Ovary (tissue), 10 donors: ENCODE data around the gene C11orf97. TPM values are rescaled to one million over a fixed set of nuclear protein-coding genes. Genes with fewer than 3 reads are reported as not detected.

Experiments
- DNase-seq, 5 donors: peaks; one replicate each; pipeline ENCODE4 v3.0.0-alpha.2; 2019 to 2020
- H3K27ac ChIP-seq, 2 donors: fragments of 200-600 bp; one replicate each; pipeline versions ENCODE4 v1.5.1 to v1.8.0; 2019 to 2022
- H3K27me3 ChIP-seq: fragments of 200-600 bp; one replicate; pipeline ENCODE4 v1.8.0; 2022
- H3K36me3 ChIP-seq: fragments of 200-600 bp; sonication (generic); one replicate; pipeline ENCODE4 v1.5.1; 2019
- H3K4me1 ChIP-seq: one replicate; pipeline ENCODE4 v1.8.1; 2013; ENCODE audit warnings: mild to moderate bottlenecking, moderate library complexity; ENCODE audit not compliant: insufficient read depth
- H3K4me3 ChIP-seq: fragments of 200-600 bp; sonication (generic); one replicate; pipeline ENCODE4 v1.5.1; 2017
- H3K9me3 ChIP-seq, 2 donors: fragments of 200-600 bp in 1 of 2; sonication (generic) in 1 of 2; one replicate each; pipeline versions ENCODE4 v1.5.1 to v1.8.1; 2013 to 2019; ENCODE audit warnings: mild to moderate bottlenecking in 1 of 2, moderate library complexity in 1 of 2
- EP300 ChIP-seq: sonication (generic); formaldehyde crosslinking; IDR thresholded peaks from one replicate; pipeline ENCODE4 v1.6.1; 2017; ENCODE audit warnings: antibody characterized with exemption
- POLR2A ChIP-seq: fragments of 450-650 bp; IDR thresholded peaks from one replicate; pipeline ENCODE4 v1.6.1; 2017; ENCODE audit warnings: antibody characterized with exemption, mild to moderate bottlenecking, moderate library complexity
- WGBS, 3 donors: extraction: QIAGEN DNeasy Blood & Tissue Kit in 1 of 3; methylation state at CpG; one replicate each; pipeline versions ENCODE4 v1.1.5 to v1.1.7; 2013 to 2017; 5-methylcytosine and 5-hydroxymethylcytosine counted together
- intact Hi-C, 4 donors: fragments of 100-400 bp; cut with DNase I; formaldehyde crosslinking; loops; one replicate each; pipeline versions ENCODE4 v1.11.0 to v1.15.1; 2022 to 2023
- long read RNA-seq, 3 donors: library from polyadenylated mRNA in 2 of 3; unstranded in 2 of 3; transcript quantifications; one replicate each; pipeline ENCODE4 v2.0.0 and lab custom pipeline, GENCODE V29; 2021 to 2026
- polyA plus RNA-seq, 2 donors: library from polyadenylated mRNA; stranded (reverse); fragments of 200-250 nt in 1 of 2; fragments of 350-450 nt in 1 of 2; fragmentation: Illumina TruSeq in 1 of 2; extraction: RNeasy Lipid Tissue Mini Kit (QIAGEN cat#74804) in 1 of 2; gene quantifications; one replicate each; pipeline ENCODE4 v1.2.3, GENCODE V29; 2013 to 2014
- total RNA-seq, 7 donors: library from RNA; depleted of rRNA in 2 of 7; stranded (reverse); fragments of >200 nt in 2 of 7; fragmentation: NEBNext Ultra II Directional in 3 of 7; extraction: Animal tissue kit (Norgen Biotek cat#: 25700) in 3 of 7; gene quantifications; one replicate each; pipeline versions ENCODE4 v1.1.0 to v1.2.4, GENCODE V29; 2016 to 2023
- TF ChIP-seq, protein P1 (sequence below), 3 donors: fragments of 450-650 bp in 2 of 3; fragments of 200-600 bp in 1 of 3; IDR thresholded peaks; one replicate each; pipeline versions ENCODE4 v1.5.1 to v1.8.0; 2016 to 2022; ENCODE audit warnings: antibody characterized with exemption in 3 of 3, mild to moderate bottlenecking in 1 of 3
- donor health status: DM: no; HTN: no; CAD: no; lungs with moderate emphysema.
- donor health status: DM: no; HTN: no; CAD: no.
- donor health status: Bipolar disorder and iron deficiency.
- donor health status: DM: yes; HTN: yes; CAD: no.
- donor health status: DM: no; HTN: no; CAD: no.
- donor health status: DM: yes; HTN: yes; CAD: no.

C11orf97 gene, protein sequence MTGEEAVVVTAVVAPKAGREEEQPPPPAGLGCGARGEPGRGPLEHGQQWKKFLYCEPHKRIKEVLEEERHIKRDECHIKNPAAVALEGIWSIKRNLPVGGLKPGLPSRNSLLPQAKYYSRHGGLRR
- 10 to 100 TPM in 1 of 7 donors, under 1 TPM in 3, not detected in 3; 0.35 to 14.0 (median 0.39) TPM for total RNA-seq
- polyA plus RNA-seq: not detected
- long read RNA-seq, donor 1: 0 reads
- long read RNA-seq, donor 2, partial matches to known transcripts: 0 of 3 reads
- long read RNA-seq, donor 2, other reads (novel, unspliced or antisense): 0 of 3 reads
- long read RNA-seq, donor 3, partial matches to known transcripts: 1 of 3 reads
- long read RNA-seq, donor 3, other reads (novel, unspliced or antisense): 0 of 3 reads

DNA sequence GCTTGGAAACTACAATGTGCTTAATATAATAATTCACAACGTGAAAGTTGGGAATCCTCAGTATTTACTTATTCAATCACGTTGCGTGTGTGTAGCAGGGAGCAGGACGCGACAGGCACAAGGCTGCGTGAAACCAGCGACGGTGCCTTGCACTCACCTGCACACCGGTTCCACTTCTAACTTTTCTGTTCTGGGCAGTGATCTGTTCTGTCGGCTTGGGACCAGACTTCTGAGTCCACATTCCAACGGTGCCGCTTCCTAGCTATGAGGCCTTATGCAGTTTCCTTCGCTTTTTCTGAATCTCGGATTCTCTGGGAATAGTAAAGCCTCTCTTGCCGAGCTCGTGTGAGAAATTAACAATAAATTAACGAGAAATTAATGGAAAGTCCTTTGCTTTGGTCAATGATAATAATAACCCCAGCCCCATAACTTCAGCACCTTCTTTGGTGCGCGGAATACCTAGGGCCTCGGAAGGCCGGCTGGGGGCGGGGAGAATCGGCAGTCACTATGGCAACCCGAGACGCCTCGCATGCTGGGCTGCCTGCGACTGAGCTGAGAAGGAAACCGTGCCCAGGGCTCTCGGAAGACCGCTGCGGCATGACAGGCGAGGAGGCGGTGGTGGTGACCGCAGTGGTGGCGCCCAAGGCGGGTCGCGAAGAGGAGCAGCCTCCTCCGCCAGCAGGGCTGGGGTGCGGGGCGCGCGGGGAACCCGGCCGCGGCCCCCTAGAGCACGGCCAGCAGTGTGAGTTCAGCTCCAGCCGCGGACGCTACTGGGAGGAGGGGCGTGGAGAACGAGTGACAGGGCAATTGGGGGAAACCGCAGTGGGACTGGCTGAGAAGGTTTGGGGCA, at the start of gene C11orf97:
Gene C11orf97 (plus strand): TSS at position 530 of the 850 bp plus-strand sequence. CDS start 68 bp downstream, at position 598.
- Histone ChIP-seq H3K36me3 (no peaks in the 10 kb centered on the region), H3K27me3 (no peaks in the 10 kb centered on the region), H3K27ac (no peak within 1 kb of the TSS), H3K4me1 (no peaks in the 10 kb centered on the region), H3K9me3 (no peaks in the 10 kb centered on the region), H3K4me3 (peak within 1 kb of the TSS; percentile 47)
- intact Hi-C loops: no loop called here
- DNase-seq: peak; percentile 51 to 76 (median 65)
- 14 to 17% (median 15%) methylated on average over 51 to 53 of the region's 53 CpGs for WGBS, 3 donors
- TF ChIP-seq, protein P1, sequence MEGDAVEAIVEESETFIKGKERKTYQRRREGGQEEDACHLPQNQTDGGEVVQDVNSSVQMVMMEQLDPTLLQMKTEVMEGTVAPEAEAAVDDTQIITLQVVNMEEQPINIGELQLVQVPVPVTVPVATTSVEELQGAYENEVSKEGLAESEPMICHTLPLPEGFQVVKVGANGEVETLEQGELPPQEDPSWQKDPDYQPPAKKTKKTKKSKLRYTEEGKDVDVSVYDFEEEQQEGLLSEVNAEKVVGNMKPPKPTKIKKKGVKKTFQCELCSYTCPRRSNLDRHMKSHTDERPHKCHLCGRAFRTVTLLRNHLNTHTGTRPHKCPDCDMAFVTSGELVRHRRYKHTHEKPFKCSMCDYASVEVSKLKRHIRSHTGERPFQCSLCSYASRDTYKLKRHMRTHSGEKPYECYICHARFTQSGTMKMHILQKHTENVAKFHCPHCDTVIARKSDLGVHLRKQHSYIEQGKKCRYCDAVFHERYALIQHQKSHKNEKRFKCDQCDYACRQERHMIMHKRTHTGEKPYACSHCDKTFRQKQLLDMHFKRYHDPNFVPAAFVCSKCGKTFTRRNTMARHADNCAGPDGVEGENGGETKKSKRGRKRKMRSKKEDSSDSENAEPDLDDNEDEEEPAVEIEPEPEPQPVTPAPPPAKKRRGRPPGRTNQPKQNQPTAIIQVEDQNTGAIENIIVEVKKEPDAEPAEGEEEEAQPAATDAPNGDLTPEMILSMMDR (IDR thresholded peaks at IDR 0.05): no peak
- TF ChIP-seq EP300 (no peak), POLR2A (no peak)

DNA sequence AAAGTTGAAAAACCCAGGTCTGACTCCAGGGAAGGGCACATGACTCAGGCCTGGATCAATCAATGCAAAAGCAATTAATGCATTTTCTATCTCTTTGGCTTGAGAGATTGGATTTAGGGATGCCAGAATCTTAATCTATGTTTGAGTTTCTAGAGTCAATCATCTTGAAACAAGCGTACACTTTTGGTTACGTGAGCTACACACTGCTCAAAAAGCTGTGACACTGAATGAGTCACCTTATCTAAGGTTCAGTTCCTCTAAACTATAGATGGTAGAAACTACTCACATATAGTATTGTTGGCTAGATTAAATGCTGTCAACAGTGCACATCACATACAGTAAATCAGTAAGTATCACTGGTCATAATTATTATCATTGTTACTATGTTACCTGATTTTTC, 42.8 kb upstream of the C11orf97 start:
- 95 to 100% (median 99%) methylated on average over 2 of the region's 2 CpGs for WGBS, 3 donors
- Histone ChIP-seq H3K27me3 (no peaks in the 10 kb centered on the region), H3K4me3 (no peak overlapping the region), H3K4me1 (no peaks in the 10 kb centered on the region), H3K27ac (no peak overlapping the region), H3K9me3 (no peaks in the 10 kb centered on the region), H3K36me3 (no peaks in the 10 kb centered on the region)
- no peak for DNase-seq
- intact Hi-C loops: no loop called here
- TF ChIP-seq EP300 (no peak), POLR2A (no peak)
- TF ChIP-seq, protein P1 (IDR thresholded peaks at IDR 0.05): no peak

DNA sequence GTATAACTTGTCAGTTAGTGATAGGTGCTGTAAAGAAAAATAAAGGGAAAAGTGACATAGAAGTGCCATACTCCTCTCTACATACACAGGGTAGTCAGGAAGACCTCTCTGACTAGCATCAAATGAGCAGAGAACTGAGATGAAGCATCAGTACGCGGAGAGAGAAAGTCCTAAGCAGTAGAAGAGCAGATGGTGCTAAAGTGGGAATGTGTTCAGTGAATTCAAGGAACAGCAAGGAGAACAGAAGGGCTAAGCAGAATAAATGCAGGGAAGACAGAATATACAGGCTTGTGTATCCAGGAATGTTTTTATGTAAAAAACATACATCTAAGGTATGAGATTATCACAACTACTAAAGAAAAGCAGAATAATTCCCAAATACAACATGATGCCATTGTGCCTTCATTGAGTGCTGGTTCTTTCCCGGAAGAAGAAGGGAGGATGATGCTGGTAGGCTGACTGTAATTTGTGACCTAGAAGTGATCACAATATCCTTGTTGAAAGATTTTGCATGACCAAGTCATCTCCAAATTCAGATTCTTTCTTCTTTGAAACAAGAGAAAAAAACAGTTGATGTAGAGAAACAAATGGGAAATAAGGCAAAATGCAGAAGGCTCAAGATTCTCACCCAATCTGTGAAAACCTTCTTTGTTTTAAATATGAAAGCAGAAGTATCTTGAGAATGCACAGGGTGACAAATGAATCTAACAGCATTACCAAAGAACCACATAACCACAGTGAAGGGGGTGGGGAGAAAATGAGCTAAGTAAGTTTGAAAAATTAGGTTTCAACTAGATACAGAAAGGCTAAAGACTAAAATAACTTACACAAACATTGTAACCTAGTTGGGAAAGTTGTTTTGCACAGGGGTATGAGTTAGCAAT, 39.1 kb upstream of the C11orf97 start:
- Histone ChIP-seq H3K27me3 (no peaks in the 10 kb centered on the region), H3K9me3 (no peaks in the 10 kb centered on the region), H3K4me1 (no peaks in the 10 kb centered on the region), H3K27ac (no peak overlapping the region), H3K4me3 (no peak overlapping the region), H3K36me3 (no peaks in the 10 kb centered on the region)
- no peak for DNase-seq
- intact Hi-C loops: no loop called here
- 94 to 97% (median 96%) methylated on average over 3 of the region's 3 CpGs for WGBS, 3 donors
- TF ChIP-seq EP300: no peak
- TF ChIP-seq, protein P1 (IDR thresholded peaks at IDR 0.05): no peak
- TF ChIP-seq POLR2A: no peak

DNA sequence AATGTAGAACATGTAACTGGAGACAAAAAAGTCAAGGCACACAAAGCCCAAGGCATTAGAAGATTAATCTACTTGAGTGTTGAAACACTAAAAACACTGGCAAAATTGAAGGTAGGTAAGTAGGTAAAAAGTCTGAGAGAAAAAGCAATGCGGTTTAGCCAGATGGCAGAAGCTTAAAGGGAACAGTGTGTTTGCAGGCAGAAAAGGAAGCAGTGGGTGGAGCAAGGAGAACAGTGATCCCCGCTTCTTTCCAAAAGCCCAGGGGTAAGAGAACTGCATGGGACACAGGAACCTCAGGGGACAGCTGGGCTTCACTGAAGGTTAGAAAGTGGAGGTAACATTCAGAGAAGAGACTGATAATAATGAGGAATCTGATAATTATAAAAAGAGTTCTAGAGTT, 34.6 kb upstream of the C11orf97 start:
- intact Hi-C loops: no loop called here
- no peak overlapping the region for H3K27ac ChIP-seq
- H3K36me3 ChIP-seq: no peaks in the 10 kb centered on the region
- H3K9me3 ChIP-seq: no peaks in the 10 kb centered on the region
- no peak overlapping the region for H3K4me3 ChIP-seq
- no peaks in the 10 kb centered on the region for H3K27me3 ChIP-seq
- TF ChIP-seq POLR2A: no peak
- TF ChIP-seq, protein P1 (IDR thresholded peaks at IDR 0.05): no peak
- no peak for DNase-seq
- no peaks in the 10 kb centered on the region for H3K4me1 ChIP-seq
- 84 to 98% (median 86%) methylated on average over 2 of the region's 2 CpGs for WGBS, 3 donors
